GM12872 (cell line): ENCODE results near the gene GDAP1L1.

Source experiments
- TF ChIP-seq, protein P1 (sequence below): IDR thresholded peaks from 3 replicates; pipeline ENCODE4 v1.5.1; 2011; ENCODE audit warnings: low read depth, mild to moderate bottlenecking, low read length, moderate library complexity; ENCODE audit not compliant: insufficient read depth

The GDAP1L1 gene

GRCh38 chr20:44231713-44232468, 15.2 kb upstream of the GDAP1L1 start:
- TF ChIP-seq, protein P1, sequence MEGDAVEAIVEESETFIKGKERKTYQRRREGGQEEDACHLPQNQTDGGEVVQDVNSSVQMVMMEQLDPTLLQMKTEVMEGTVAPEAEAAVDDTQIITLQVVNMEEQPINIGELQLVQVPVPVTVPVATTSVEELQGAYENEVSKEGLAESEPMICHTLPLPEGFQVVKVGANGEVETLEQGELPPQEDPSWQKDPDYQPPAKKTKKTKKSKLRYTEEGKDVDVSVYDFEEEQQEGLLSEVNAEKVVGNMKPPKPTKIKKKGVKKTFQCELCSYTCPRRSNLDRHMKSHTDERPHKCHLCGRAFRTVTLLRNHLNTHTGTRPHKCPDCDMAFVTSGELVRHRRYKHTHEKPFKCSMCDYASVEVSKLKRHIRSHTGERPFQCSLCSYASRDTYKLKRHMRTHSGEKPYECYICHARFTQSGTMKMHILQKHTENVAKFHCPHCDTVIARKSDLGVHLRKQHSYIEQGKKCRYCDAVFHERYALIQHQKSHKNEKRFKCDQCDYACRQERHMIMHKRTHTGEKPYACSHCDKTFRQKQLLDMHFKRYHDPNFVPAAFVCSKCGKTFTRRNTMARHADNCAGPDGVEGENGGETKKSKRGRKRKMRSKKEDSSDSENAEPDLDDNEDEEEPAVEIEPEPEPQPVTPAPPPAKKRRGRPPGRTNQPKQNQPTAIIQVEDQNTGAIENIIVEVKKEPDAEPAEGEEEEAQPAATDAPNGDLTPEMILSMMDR = no peak

DNA sequence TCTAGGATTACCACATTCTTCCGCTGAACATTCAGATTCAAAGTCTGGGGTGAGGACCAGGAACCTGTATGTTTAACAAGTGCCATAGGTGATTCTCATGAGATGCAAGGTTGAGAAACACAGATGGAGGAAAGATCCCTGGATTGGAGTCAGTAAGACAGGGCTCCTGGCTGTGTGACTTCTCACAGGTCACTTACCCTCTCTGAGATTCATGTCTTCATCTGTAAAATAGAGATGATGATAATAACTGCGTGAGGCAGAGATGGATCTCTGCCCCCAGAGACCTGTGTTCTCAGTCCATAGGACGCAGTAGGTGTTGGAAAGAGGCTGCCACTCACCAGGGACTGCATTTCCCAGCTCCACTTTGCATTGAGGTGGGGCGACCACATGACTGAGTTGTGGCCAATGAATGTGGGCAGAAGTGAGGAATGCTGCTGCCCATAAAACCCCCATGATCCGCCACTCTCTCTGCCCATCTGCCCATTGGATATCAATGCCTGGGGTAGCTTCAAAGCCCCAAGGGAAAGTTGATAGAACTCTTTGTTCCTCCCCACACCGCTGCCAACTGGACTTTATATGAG, 13.6 kb upstream of the GDAP1L1 start:
- TF ChIP-seq, protein P1 = no peak

GRCh38 chr20:44234566-44235317, 12.4 kb upstream of the GDAP1L1 start:
- TF ChIP-seq, protein P1 = no peak

GRCh38 chr20:44235702-44236101, 11.4 kb upstream of the GDAP1L1 start:
- TF ChIP-seq, protein P1 = no peak

DNA sequence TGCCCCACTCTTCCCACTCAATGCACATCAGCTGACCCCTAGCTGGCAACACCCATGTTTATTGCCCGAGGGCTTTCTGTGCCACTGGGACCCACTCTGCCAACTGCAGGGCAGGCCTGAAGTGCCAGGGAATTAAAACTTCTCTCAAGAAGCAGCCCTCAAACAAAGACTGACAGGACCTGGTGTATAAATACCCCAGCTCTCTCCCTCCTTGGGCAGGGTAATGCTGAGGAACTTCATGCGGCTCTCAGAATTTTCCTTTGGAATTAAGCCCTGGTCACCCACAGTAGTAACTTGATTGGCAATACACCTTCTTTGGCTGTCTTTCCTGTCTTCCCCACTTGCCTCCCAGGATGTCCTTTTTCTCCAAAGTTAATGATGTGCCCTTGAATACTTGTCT, 5.3 kb upstream of the GDAP1L1 start:
- TF ChIP-seq, protein P1 = no peak

- TF ChIP-seq, protein P1 = no peak
These were observed 1.1 kb upstream of the GDAP1L1 start for GRCh38 chr20:44245977-44246376.
